ENCODE results near the gene TYMP.
"Not testable (repeated sequence)": the region's sequence is repeated elsewhere in the genome, so short reads cannot be mapped to it uniquely, and the experiment has no call there.

TYMP gene

GRCh38 chr22:50546326-50547262, 16.8 kb upstream of the TYMP start:
- no peak overlapping the region for H3K4me3 ChIP-seq (replicated peaks in 1 of 2; ENCODE audit: low read depth in 2 of 2, low read length in 2 of 2)
- TF ChIP-seq, protein P1, sequence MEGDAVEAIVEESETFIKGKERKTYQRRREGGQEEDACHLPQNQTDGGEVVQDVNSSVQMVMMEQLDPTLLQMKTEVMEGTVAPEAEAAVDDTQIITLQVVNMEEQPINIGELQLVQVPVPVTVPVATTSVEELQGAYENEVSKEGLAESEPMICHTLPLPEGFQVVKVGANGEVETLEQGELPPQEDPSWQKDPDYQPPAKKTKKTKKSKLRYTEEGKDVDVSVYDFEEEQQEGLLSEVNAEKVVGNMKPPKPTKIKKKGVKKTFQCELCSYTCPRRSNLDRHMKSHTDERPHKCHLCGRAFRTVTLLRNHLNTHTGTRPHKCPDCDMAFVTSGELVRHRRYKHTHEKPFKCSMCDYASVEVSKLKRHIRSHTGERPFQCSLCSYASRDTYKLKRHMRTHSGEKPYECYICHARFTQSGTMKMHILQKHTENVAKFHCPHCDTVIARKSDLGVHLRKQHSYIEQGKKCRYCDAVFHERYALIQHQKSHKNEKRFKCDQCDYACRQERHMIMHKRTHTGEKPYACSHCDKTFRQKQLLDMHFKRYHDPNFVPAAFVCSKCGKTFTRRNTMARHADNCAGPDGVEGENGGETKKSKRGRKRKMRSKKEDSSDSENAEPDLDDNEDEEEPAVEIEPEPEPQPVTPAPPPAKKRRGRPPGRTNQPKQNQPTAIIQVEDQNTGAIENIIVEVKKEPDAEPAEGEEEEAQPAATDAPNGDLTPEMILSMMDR (IDR thresholded peaks at IDR 0.05; ENCODE audit: low read depth, low read length): no peak
- no peak for DNase-seq (ENCODE audit: low read depth in 2 of 2)

- no peak within 1 kb of the TSS for H3K4me3 ChIP-seq (replicated peaks in 1 of 2; ENCODE audit: low read depth in 2 of 2, low read length in 2 of 2)
- TF ChIP-seq, protein P1 (IDR thresholded peaks at IDR 0.05; ENCODE audit: low read depth, low read length): peak; percentile 28
- peak in 1 of 2 donors; percentile 17 for DNase-seq (ENCODE audit: low read depth in 2 of 2)
These were observed 15.9 kb upstream of the TYMP start, which contains the start of gene KLHDC7B for GRCh38 chr22:50545522-50546325. KLHDC7B (plus strand) TSS chr22:50545899; CDS start chr22:50546244, 345 bp downstream.

- no peak overlapping the region for H3K4me3 ChIP-seq (replicated peaks in 1 of 2; ENCODE audit: low read depth in 2 of 2, low read length in 2 of 2)
- TF ChIP-seq, protein P1 (IDR thresholded peaks at IDR 0.05; ENCODE audit: low read depth, low read length): no peak
- DNase-seq (ENCODE audit: low read depth in 2 of 2): no peak
These were observed 15.0 kb upstream of the TYMP start for GRCh38 chr22:50544746-50545253.

DNA sequence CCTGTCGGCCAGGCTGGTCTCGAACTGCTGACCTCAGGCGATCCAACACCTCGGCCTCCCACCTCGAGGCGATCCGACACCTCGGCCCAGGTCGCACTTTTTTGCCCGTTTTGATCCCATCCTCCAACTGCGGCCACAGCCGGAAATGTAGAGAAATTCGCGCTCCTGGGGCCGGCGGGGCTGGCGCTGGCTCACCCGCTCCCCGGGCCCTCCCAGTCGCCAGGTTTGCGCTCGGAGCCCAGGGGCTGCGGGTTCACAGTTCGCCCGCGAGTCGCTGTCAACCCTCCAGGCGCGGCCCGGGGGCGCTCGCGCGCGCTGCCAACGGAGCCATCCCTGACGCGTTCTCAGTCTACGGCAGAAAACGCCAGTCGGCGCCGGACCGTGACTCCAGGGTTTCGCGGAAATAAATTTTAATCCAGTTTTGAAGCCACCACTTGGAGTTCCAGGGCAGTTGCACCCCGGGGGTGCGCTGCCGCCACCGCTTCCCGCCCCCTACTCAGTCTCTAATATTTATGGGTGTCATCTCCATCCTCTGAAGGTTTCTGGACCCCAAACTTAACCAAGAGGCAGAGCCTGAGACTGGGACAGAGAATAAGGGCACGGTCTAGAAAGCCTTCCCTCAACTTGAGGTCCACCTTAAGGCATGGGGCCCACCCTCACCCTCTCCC, 14.4 kb upstream of the TYMP start:
- peak overlapping the region in 1 of 2 donors; percentile 7 for H3K4me3 ChIP-seq (replicated peaks in 1 of 2; ENCODE audit: low read depth in 2 of 2, low read length in 2 of 2)
- TF ChIP-seq, protein P1 (IDR thresholded peaks at IDR 0.05; ENCODE audit: low read depth, low read length): peak; percentile 43
- DNase-seq (ENCODE audit: low read depth in 2 of 2): peak; percentile 65 to 67

DNA sequence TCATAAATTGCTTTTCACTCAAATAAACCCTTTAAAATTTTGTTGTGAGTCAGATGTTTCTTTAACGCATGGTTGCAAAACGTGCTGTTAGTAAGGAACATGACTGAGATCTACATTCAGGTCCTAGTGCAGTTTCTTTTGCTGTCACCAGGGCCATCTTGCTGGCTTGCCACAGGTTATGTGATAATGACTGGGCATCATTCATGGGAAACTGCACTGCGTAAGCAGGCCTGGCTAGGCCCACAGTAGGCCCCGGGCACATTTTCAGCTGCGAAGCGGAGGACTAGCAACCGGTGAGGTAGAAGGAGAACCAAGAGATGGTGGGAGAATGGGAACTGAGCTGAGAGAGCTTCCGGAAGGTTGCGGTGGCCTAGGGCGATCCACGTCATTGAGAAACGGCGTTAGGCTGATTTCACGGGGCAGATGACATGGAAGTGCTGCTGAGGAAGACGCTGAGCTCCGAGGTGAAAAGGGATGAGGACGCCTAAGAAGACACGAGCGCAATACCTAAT, 12.7 kb upstream of the TYMP start:
- DNase-seq (ENCODE audit: low read depth in 2 of 2): peak in 1 of 2 donors; percentile 72
- TF ChIP-seq, protein P1 (IDR thresholded peaks at IDR 0.05; ENCODE audit: low read depth, low read length): peak; percentile 19
- no peak overlapping the region for H3K4me3 ChIP-seq (replicated peaks in 1 of 2; ENCODE audit: low read depth in 2 of 2, low read length in 2 of 2)

- peak; percentile 86 to 93 for DNase-seq (ENCODE audit: low read depth in 2 of 2)
- H3K4me3 ChIP-seq (replicated peaks in 1 of 2; ENCODE audit: low read depth in 2 of 2, low read length in 2 of 2): not testable (repeated sequence)
These were observed 11.8 kb upstream of the TYMP start for GRCh38 chr22:50541667-50542026.
